ENCODE results near the gene C11orf16.

DNA sequence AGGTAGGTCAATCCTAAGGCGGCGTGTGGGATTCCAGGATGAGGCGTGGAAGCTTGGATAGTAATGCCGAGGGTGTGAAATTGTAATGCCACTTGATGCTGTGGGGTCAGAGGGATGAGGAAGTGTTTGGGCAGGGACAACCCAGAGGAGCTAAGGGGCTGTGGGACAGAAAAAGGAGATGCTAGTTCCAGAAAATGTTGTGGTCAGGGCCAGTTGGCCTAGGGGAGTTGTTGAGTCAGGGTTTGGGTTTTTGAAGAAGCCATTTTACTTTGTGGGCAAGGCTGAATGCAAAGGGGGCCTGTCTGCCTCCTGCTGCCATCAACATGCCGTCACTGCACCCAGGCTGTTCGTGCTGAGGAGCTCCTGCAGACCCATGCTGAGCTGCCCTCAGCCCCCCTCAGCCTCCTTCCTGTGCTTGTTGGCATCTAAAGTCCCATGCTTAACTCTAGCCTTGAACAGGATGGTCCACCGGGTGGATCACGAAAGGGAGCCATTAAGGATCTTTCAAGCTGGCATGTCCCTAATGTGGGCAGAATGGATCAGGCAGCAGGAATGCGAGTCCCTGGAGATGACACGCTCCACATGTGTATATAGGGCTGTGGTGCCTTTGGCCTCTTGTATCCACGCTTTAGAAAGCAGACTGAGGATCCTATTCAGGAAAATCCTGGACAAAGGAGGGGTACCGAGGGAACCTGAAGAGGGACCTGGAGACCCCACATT is 2.1 kb downstream of the C11orf16 start:
- TF ChIP-seq, protein P1, sequence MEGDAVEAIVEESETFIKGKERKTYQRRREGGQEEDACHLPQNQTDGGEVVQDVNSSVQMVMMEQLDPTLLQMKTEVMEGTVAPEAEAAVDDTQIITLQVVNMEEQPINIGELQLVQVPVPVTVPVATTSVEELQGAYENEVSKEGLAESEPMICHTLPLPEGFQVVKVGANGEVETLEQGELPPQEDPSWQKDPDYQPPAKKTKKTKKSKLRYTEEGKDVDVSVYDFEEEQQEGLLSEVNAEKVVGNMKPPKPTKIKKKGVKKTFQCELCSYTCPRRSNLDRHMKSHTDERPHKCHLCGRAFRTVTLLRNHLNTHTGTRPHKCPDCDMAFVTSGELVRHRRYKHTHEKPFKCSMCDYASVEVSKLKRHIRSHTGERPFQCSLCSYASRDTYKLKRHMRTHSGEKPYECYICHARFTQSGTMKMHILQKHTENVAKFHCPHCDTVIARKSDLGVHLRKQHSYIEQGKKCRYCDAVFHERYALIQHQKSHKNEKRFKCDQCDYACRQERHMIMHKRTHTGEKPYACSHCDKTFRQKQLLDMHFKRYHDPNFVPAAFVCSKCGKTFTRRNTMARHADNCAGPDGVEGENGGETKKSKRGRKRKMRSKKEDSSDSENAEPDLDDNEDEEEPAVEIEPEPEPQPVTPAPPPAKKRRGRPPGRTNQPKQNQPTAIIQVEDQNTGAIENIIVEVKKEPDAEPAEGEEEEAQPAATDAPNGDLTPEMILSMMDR (conservative IDR thresholded peaks at IDR 0.05) = no peak
- TF ChIP-seq EZH2 (IDR thresholded peaks at IDR 0.05; ENCODE audit: low read depth) = no peak

Measured in PC-9 (cell line).